Measurements from ENCODE around the gene RAB40C.

Gene RAB40C

GRCh38 chr16:574021-574760 lies 15.7 kb upstream of the RAB40C start:
- no peak for DNase-seq (ENCODE audit: low read depth in 2 of 2)

DNA sequence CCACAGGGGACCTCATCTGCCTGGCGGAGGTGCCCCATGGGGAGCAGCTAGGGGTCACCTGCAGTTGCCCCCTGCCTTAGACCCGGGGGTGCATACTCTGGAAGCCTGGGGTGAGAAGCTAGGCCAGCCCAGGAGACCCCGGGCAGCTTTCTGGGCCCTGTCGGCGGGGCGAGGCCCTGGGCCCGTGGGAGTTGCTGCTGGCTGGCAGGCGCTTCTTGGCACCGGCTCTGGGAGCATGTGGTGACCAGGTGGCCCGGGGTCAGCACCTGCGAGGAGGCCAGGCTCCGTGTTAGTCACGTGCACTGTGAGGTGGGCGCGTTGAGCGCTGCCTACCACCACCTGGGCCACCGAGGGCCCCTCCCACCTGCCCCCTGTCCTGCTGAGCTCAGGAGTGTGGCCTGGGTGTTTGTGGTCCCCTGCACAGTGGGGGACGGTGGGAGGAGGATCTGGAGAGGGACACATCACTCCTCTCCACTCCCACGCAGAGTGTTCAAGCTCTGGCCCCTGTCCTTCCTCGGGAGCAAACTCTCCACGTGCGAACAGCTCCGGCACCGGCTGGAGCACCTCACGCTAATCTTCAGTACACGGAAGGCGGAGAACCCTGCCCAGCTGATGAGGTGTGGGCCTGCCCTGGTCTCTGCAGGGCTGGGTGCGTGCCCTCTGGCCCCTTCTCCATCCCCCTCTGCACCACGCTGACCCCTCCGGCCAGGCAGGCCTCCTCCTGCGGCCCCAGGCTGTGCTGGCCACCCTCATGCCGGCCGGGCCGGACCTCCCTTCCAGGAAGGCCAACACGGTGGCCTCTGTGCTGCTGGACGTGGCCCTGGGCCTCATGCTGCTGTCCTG lies 14.3 kb upstream of the RAB40C start:
- no peak for DNase-seq (ENCODE audit: low read depth in 2 of 2)

GRCh38 chr16:576197-576822 lies 13.6 kb upstream of the RAB40C start:
- no peak for DNase-seq (ENCODE audit: low read depth in 2 of 2)

DNA sequence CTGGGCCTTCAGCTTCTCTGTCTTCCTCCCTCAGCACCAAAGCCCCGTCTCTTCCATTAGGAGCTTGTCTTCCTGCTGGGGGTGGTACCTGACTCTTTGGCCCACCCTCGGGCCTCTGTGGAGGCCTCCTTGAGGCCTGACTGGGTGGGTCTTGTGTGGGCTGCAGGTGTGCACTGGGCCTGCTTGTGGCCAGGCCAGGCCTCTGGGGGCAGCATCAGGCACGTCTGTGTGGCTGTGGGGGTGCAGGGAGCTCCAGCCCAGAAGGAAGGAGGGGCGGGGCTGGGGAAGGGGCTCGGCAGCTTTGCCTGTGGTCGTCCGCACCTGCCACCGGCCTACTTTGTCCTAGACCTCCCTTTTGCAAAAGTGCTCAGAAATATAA lies 13.1 kb upstream of the RAB40C start:
- DNase-seq (ENCODE audit: low read depth in 2 of 2): no peak

DNA sequence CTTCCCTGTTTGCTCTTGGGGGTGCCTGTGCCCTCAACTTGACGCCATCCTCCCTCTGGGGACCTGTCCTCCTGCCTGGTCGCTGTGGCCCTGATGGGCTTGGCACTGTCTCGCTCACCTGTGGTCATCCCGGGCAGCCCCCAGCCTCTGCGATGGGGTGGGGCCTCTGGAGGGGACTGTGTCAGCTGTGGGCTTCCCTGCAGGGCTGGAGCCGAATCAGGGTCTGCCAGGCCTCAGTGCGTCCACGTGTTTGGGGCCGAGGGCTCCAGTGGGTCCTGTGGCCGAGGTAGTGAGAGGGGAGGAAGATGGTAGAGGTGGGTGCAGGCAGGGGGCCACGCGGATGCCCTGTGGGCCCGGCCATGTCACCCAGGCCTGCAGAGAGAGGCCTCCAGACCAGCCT lies 12.1 kb upstream of the RAB40C start:
- DNase-seq (ENCODE audit: low read depth in 2 of 2): no peak

GRCh38 chr16:578232-578869 lies 11.5 kb upstream of the RAB40C start:
- no peak for DNase-seq (ENCODE audit: low read depth in 2 of 2)

DNA sequence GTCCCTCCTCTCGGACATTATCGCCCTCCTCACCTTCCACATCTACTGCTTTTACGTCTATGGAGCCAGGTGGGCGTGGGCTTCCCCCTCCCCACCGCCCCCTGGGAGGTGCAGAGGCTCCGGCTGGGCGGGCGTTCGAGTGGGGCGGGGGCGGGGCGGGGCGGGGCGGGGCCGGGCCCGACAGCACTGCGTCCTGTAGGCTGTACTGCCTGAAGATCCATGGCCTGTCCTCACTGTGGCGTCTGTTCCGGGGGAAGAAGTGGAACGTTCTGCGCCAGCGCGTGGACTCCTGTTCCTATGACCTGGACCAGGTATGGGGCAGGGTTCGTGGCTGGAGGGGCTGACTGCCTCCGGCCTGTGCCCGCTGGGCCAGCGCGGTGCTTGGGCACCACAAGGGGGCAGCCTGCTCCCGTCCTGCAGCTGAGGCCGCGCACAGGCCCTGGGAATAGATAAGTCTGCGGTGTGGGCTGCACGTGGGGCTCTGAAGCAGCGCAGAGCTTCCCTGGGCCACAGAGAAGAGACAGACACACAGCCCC lies 10.9 kb upstream of the RAB40C start:
- peak; percentile 15 to 37 for DNase-seq (ENCODE audit: low read depth in 2 of 2)

- DNase-seq (ENCODE audit: low read depth in 2 of 2): no peak
Measured at GRCh38 chr16:580141-580945, 9.5 kb upstream of the RAB40C start.

DNA sequence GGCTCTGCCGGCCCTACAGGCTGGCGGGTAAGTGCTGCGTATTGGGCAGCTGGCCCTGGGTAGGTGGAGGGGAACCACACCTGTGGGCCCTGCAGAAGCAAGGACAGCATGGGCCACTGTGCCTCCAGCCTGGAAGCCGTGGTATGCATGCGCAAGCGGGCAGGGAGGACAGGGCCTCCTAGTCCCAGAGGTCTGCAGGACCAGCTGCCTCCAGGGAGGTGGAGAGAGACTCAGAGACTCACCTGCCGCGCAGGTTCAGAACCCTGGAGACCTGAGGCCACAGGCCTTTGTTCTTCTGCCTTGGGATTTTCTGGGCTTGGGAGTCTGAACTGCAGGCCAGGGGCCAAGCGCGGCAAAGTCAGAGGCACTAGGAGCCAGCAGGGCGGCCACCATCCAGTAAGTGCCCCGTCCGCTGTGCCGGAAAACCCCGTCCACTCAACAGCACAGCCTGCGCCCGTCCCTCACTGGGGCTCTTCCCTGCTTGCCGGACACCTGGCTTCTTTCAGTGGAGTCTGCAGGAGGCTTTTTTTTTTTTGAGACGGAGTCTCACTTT lies 8.8 kb upstream of the RAB40C start:
- no peak for DNase-seq (ENCODE audit: low read depth in 2 of 2)

DNA sequence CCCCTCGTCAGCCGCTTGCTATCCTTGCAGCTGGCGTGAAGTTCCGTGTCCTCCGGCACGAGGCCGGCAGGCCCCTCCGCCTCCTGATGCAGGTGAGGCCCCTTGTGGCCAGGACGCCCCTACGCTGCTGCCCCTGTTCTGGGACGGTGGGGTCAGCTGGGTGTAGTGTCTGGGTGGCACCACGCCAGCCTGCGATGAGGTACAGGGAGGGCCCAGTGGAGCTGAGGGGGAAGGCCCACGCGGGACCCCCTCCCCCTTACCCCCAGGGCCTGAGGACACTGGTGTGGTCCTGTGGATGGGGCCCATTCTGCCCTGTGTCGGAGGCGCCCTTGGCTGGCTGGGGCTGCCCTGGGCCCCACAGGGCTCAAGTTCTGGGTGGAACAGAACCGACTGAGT lies 7.7 kb upstream of the RAB40C start:
- DNase-seq (ENCODE audit: low read depth in 2 of 2): no peak

DNA sequence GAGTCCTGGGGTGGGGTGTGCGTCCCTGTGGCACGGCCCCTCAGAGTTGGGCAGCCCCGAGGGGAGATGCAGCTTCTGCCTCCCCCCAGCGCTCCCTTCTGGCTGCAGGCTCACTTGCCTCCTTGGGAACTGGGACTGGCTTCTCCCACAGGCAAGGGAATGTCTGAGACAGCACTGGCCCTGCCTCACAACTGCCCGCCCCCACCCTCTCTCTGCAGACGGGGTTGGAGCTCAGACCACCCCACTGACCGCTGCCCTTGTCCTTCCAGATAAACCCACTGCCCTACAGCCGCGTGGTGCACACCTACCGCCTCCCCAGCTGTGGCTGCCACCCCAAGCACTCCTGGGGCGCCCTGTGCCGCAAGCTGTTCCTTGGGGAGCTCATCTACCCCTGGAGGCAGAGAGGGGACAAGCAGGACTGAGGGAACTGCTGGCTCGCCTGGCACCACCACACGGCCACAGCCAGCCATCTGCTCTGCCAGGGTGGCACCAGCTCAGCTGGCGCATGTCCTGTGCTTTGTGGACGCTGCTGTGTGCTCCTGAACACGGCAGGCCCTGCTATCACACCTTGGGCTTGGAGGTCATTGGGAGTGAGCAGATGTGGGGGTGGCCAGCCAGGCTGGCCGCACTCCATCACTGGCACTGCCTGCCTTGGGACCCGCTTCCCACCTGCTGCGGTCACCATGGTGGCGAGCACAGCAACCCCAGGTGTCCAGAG lies 7.1 kb upstream of the RAB40C start:
- no peak for DNase-seq (ENCODE audit: low read depth in 2 of 2)

GRCh38 chr16:583470-583814 lies 6.4 kb upstream of the RAB40C start:
- DNase-seq (ENCODE audit: low read depth in 2 of 2): no peak

- no peak for DNase-seq (ENCODE audit: low read depth in 2 of 2)
Measured at GRCh38 chr16:583815-584591, 5.9 kb upstream of the RAB40C start.

- no peak for DNase-seq (ENCODE audit: low read depth in 2 of 2)
Measured at GRCh38 chr16:585351-585750, 4.5 kb upstream of the RAB40C start.

GRCh38 chr16:586047-586644 lies 3.7 kb upstream of the RAB40C start:
- DNase-seq (ENCODE audit: low read depth in 2 of 2): no peak

GRCh38 chr16:586645-587590 lies 2.9 kb upstream of the RAB40C start:
- DNase-seq (ENCODE audit: low read depth in 2 of 2): no peak

GRCh38 chr16:588639-588888 lies 1.3 kb upstream of the RAB40C start:
- DNase-seq (ENCODE audit: low read depth in 2 of 2): peak; percentile 20 to 33

All from stimulated activated CD8-positive, alpha-beta memory T cell treated with anti-CD3 and anti-CD28 coated beads, Interleukin-2, amount 100 ng/mL, for 1 hour (primary cell).